ENCODE data around the gene NEK11. TPM values are rescaled to one million over a fixed set of nuclear protein-coding genes. Genes with fewer than 3 reads are reported as not detected.
A peak's percentile ranks its signal among the peaks of the same experiment; 100 is the strongest.
"Not testable (repeated sequence)": the region's sequence is repeated elsewhere in the genome, so short reads cannot be mapped to it uniquely, and the experiment has no call there.

NEK11 gene
- total RNA-seq, 1 donor from 2014 or later, result 9.6 TPM

GRCh38 chr3:131360191-131360755 is 333.6 kb downstream of the NEK11 start:
- Mint-ChIP-seq H3K27me3 (ENCODE audit: unreplicated experiment) (peaks cover 5% of the 10 kb centered on the region), H3K4me3 (ENCODE audit: unreplicated experiment) (no peak overlapping the region), H3K36me3 (ENCODE audit: low read depth, unreplicated experiment) (peaks cover 3% of the 10 kb centered on the region), H3K27ac (ENCODE audit: unreplicated experiment) (no peak overlapping the region), H3K4me1 (ENCODE audit: unreplicated experiment) (peaks cover 14% of the 10 kb centered on the region), H3K9me3 (ENCODE audit: unreplicated experiment) (peaks cover 4% of the 10 kb centered on the region)
- no peak for TF ChIP-seq CTCF (IDR thresholded peaks at IDR 0.05; ENCODE audit: unreplicated experiment)
- DNase-seq (ENCODE audit: low spot score), result no peak

- H3K9me3 Mint-ChIP-seq (ENCODE audit: unreplicated experiment); H3K36me3 Mint-ChIP-seq (ENCODE audit: low read depth, unreplicated experiment); H3K27me3 Mint-ChIP-seq (ENCODE audit: unreplicated experiment); DNase-seq (ENCODE audit: low spot score): not testable (repeated sequence)
- H3K27ac Mint-ChIP-seq (ENCODE audit: unreplicated experiment), result peak overlapping the region; percentile 15
- H3K4me3 Mint-ChIP-seq (ENCODE audit: unreplicated experiment), result peak overlapping the region; percentile 76
- H3K4me1 Mint-ChIP-seq (ENCODE audit: unreplicated experiment), result peaks cover 14% of the 10 kb centered on the region
These were observed 334.4 kb downstream of the NEK11 start for GRCh38 chr3:131361066-131361463.

GRCh38 chr3:131361464-131362421 is 335.1 kb downstream of the NEK11 start:
- Mint-ChIP-seq H3K27me3 (ENCODE audit: unreplicated experiment) (peaks cover 5% of the 10 kb centered on the region), H3K4me3 (ENCODE audit: unreplicated experiment) (peak overlapping the region; percentile 91), H3K27ac (ENCODE audit: unreplicated experiment) (peak overlapping the region; percentile 54)

GRCh38 chr3:131363275-131363674 is 336.6 kb downstream of the NEK11 start:
- Mint-ChIP-seq H3K27me3 (ENCODE audit: unreplicated experiment) (peaks cover 5% of the 10 kb centered on the region), H3K4me3 (ENCODE audit: unreplicated experiment) (no peak overlapping the region), H3K36me3 (ENCODE audit: low read depth, unreplicated experiment) (peaks cover 3% of the 10 kb centered on the region), H3K9me3 (ENCODE audit: unreplicated experiment) (peaks cover 4% of the 10 kb centered on the region), H3K27ac (ENCODE audit: unreplicated experiment) (no peak overlapping the region), H3K4me1 (ENCODE audit: unreplicated experiment) (peaks cover 14% of the 10 kb centered on the region)
- no peak for DNase-seq (ENCODE audit: low spot score)
- no peak for TF ChIP-seq CTCF (IDR thresholded peaks at IDR 0.05; ENCODE audit: unreplicated experiment)

More at GRCh38 chr3:131361464-131362421, 335.1 kb downstream of the NEK11 start:
- Mint-ChIP-seq H3K36me3 (ENCODE audit: low read depth, unreplicated experiment) (peaks cover 3% of the 10 kb centered on the region), H3K9me3 (ENCODE audit: unreplicated experiment) (peaks cover 4% of the 10 kb centered on the region), H3K4me1 (ENCODE audit: unreplicated experiment) (peaks cover 14% of the 10 kb centered on the region)
- no peak for TF ChIP-seq CTCF (IDR thresholded peaks at IDR 0.05; ENCODE audit: unreplicated experiment)
- DNase-seq (ENCODE audit: low spot score), result peak; percentile 56

GRCh38 chr3:131370935-131371687 is 344.4 kb downstream of the NEK11 start:
- TF ChIP-seq CTCF (IDR thresholded peaks at IDR 0.05; ENCODE audit: unreplicated experiment), result no peak
- peak overlapping the region; percentile 78 for H3K27ac Mint-ChIP-seq (ENCODE audit: unreplicated experiment)
- H3K4me3 Mint-ChIP-seq (ENCODE audit: unreplicated experiment), result no peak overlapping the region
- peaks cover 19% of the 10 kb centered on the region for H3K4me1 Mint-ChIP-seq (ENCODE audit: unreplicated experiment)
- H3K9me3 Mint-ChIP-seq (ENCODE audit: unreplicated experiment), result no peaks in the 10 kb centered on the region
- H3K27me3 Mint-ChIP-seq (ENCODE audit: unreplicated experiment), result no peaks in the 10 kb centered on the region
- DNase-seq (ENCODE audit: low spot score), result no peak
- peaks cover 11% of the 10 kb centered on the region for H3K36me3 Mint-ChIP-seq (ENCODE audit: low read depth, unreplicated experiment)

Measured in endothelial cell (in vitro differentiated cells).